Right atrium auricular region (tissue), 2 donors: ENCODE results near the gene ARL11. TPM values are rescaled to one million over a fixed set of nuclear protein-coding genes. Genes with fewer than 3 reads are reported as not detected.
"Not testable (repeated sequence)": the region's sequence is repeated elsewhere in the genome, so short reads cannot be mapped to it uniquely, and the experiment has no call there.

Experiments used
- DNase-seq: peaks from one replicate; pipeline ENCODE4 v3.0.0-alpha.2; 2019; ENCODE audit warnings: low spot score
- H3K27ac ChIP-seq, 2 donors: fragments of 200-600 bp; sonication (generic); 1 replicate in 1 of 2; 2 replicates in 1 of 2; pipeline ENCODE4 v1.5.1; 2016 to 2019
- H3K27me3 ChIP-seq, 2 donors: fragments of 200-600 bp; sonication (generic); one replicate each; pipeline versions ENCODE4 v1.5.1 to v1.6.0; 2017 to 2019
- H3K36me3 ChIP-seq: fragments of 200-600 bp; sonication (generic); one replicate; pipeline ENCODE4 v1.5.1; 2016
- H3K4me1 ChIP-seq, 2 donors: fragments of 200-600 bp; sonication (generic); one replicate each; pipeline versions ENCODE4 v1.5.1 to v1.6.0; 2017 to 2019
- H3K4me3 ChIP-seq, 2 donors: fragments of 200-600 bp; sonication (generic); 1 replicate in 1 of 2; 2 replicates in 1 of 2; pipeline ENCODE4 v1.5.1; 2017 to 2019; ENCODE audit warnings: mild to moderate bottlenecking in 1 of 2, moderate library complexity in 1 of 2
- H3K9me3 ChIP-seq, 2 donors: fragments of 200-600 bp; sonication (generic); one replicate each; pipeline ENCODE4 v1.5.1; 2019
- CTCF ChIP-seq, 2 donors: fragments of 200-600 bp; sonication (generic); IDR thresholded peaks; one replicate each; pipeline ENCODE4 v1.5.1; 2019; ENCODE audit warnings: antibody characterized with exemption in 2 of 2
- total RNA-seq, 2 donors: library from RNA; depleted of rRNA; stranded (reverse); fragments of >200 nt; gene quantifications; one replicate each; pipeline ENCODE4 v1.1.0, GENCODE V29; 2016

The ARL11 gene
- total RNA-seq, 2 donors from 2014 or later: 0.19 to 0.63 TPM

GRCh38 chr13:49602005-49602404, 26.3 kb upstream of the ARL11 start:
- no peak overlapping the region for H3K4me3 ChIP-seq
- no peaks in the 10 kb centered on the region for H3K36me3 ChIP-seq
- no peaks in the 10 kb centered on the region for H3K9me3 ChIP-seq
- H3K4me1 ChIP-seq: no peaks in the 10 kb centered on the region
- DNase-seq: no peak
- no peak for TF ChIP-seq CTCF (IDR thresholded peaks at IDR 0.05)
- no peak overlapping the region for H3K27ac ChIP-seq
- no peaks in the 10 kb centered on the region for H3K27me3 ChIP-seq

GRCh38 chr13:49602615-49603014, 25.7 kb upstream of the ARL11 start:
- H3K27me3 ChIP-seq, H3K27ac ChIP-seq, H3K4me3 ChIP-seq, DNase-seq, H3K36me3 ChIP-seq, H3K9me3 ChIP-seq, H3K4me1 ChIP-seq: not testable (repeated sequence)

GRCh38 chr13:49604570-49604969, 23.7 kb upstream of the ARL11 start:
- TF ChIP-seq CTCF (IDR thresholded peaks at IDR 0.05): no peak
- Histone ChIP-seq H3K36me3 (no peaks in the 10 kb centered on the region), H3K27me3 (no peaks in the 10 kb centered on the region), H3K4me3 (no peak overlapping the region), H3K27ac (no peak overlapping the region), H3K4me1 (no peaks in the 10 kb centered on the region), H3K9me3 (no peaks in the 10 kb centered on the region)
- no peak for DNase-seq

GRCh38 chr13:49606747-49607648, 21.3 kb upstream of the ARL11 start:
- H3K4me3 ChIP-seq: peak overlapping the region in 1 of 2 donors; percentile 32
- H3K9me3 ChIP-seq: no peaks in the 10 kb centered on the region
- peak; percentile 55 to 86 for TF ChIP-seq CTCF (IDR thresholded peaks at IDR 0.05)
- no peak overlapping the region for H3K27ac ChIP-seq
- DNase-seq: peak; percentile 94
- no peaks in the 10 kb centered on the region for H3K36me3 ChIP-seq
- no peaks in the 10 kb centered on the region for H3K27me3 ChIP-seq
- H3K4me1 ChIP-seq: no peaks in the 10 kb centered on the region

GRCh38 chr13:49607761-49608160, 20.5 kb upstream of the ARL11 start:
- H3K9me3 ChIP-seq: no peaks in the 10 kb centered on the region

More at GRCh38 chr13:49607761-49608160, 20.5 kb upstream of the ARL11 start:
- H3K27ac ChIP-seq: no peak overlapping the region
- H3K36me3 ChIP-seq: no peaks in the 10 kb centered on the region
- no peak overlapping the region for H3K4me3 ChIP-seq
- H3K27me3 ChIP-seq: no peaks in the 10 kb centered on the region
- no peak for TF ChIP-seq CTCF (IDR thresholded peaks at IDR 0.05)
- no peak for DNase-seq
- H3K4me1 ChIP-seq: no peaks in the 10 kb centered on the region
